Sciatic nerve (tissue), 2 donors: ENCODE data around the gene DNAJA3. TPM values are rescaled to one million over a fixed set of nuclear protein-coding genes. Genes with fewer than 3 reads are reported as not detected.

Experiments
- ATAC-seq: fragments of 200-7000 bp; cut with Tn5 transposase; one replicate; pipeline ENCODE4 v1.9.1; 2020; ENCODE audit warnings: mild to moderate bottlenecking, moderate library complexity
- DNase-seq: peaks from one replicate; pipeline ENCODE4 v3.0.0-alpha.2; 2020; ENCODE audit warnings: low spot score
- intact Hi-C: fragments of 100-400 bp; cut with DNase I; formaldehyde crosslinking; loops from one replicate; pipeline ENCODE4 v1.14.2; 2022
- total RNA-seq: library from RNA; stranded (reverse); fragmentation: NEBNext Ultra II Directional; extraction: Animal tissue kit (Norgen Biotek cat#: 25700); gene quantifications from one replicate; pipeline ENCODE4 v1.2.1, GENCODE V29; 2021
- donor health status: DM: no; HTN: no; CAD: no.
- donor health status: DM: no; HTN: no; CAD: no.

Gene DNAJA3
- total RNA-seq, 1 donor from 2014 or later, result 27.8 TPM

DNA sequence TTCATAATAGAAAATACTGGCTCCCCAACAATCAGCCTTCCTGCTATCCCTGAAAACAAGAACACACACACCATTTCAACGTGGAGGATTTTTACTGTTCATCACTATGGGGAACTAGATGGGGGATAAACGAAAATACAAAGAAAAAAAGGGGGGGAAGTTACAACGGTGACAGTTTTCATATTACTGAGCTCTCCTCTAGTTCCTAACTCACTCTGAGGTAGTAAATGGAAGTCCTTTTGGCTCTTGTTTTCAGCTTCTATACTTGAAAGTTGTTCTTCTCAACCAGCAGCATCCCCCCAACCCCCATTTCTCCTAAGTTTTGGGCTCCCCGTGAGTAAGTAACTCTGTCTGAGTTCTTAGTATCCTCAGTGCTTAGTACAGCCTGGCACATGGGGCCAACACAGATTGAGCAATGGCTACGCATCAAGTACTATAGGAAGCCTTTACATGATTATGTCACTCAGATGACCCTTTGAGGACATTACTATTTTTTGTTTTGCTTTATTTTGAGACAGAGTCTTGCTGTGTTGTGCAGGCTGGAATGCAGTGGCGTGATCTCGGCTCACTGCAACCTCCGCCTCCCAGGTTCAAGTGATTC, 5.1 kb upstream of the DNAJA3 start:
- no peak for DNase-seq
- intact Hi-C loops, result no loop called here
- no peak for ATAC-seq

DNA sequence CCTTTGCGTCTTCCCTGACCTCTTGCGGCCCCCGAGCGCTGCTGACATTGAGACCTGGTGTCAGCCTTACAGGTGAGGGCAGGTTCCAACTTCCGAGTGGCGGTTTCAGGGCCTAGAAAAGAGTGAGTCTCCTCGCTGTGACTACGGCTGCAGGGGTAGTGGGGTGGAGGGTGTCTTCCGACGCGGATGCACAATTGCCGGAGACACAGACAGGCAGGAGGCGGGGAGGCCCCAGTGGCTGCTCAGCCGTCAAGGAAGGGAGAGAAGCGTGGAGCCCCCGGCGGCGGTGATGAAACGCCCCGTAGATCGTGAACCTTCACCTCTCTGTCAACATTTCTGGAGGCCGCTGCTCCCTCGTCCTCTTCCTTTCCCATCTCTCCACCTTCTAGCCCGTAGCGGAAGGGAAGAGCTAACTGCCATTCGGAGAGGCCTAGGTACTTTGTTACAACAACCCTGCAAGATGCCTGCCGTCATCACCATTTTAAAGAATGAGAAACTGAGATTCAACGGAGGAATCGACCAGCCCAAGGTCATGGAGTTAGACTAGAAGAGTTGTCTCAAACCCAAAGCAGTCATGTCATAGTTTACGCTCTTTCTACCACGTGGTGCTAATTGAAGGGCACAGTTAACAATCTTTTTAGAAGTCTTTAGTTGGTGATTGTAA, 485 bp downstream of the DNAJA3 start:
- DNase-seq (no peak), ATAC-seq (no peak)
- intact Hi-C loops, result no loop called here

DNA sequence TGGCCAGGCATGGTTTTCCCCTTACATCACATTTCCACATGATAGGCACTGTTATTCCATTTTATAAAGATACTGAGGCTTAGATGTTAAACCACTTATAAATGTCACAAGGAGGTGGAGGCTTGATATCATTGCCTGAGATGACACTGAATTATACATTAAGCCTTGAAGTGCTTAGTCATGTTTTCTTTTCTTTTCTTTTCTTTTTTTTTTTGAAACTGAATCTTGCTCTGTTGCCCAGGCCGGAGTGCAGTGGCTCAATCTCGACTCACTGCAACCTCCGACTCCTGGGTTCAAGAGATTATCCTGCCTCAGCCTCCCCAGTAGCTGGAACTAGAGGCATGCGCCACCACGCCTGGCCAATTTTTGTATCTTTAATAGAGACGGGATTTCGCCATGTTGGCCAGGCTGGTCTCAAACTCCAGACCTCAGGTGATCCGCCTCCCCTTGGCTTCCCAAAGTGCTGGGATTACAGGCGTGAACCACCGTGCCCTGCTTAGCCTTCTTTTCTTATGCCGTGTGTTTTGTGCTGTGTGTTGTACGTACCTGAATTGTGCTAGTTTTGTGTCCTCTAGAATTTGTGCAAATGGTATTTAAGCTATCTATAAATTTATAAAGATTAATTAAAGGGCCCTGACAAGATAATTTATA, 1.2 kb downstream of the DNAJA3 start:
- ATAC-seq (no peak), DNase-seq (no peak)
- intact Hi-C loops, result no loop called here

DNA sequence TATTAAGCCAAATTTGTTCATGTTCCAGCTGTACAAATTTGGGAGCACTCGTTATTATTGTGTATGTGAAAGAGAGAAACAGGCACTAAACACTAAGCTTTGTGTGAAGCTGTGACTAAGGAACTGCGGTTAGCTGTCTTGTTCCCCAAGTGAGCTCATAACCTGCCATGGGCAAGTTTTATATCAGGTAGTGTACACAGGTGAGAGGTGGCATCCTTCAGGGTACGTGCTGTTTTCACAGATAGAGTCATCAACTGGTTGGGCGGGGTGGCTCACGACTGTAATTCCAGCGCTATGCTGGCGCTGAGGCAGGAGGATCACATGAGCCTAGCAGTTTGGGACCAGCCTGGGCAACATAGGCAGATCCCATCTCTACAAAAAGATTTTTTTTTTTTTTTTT, 2.8 kb downstream of the DNAJA3 start:
- no peak for ATAC-seq
- DNase-seq, result no peak
- intact Hi-C loops, result no loop called here

DNA sequence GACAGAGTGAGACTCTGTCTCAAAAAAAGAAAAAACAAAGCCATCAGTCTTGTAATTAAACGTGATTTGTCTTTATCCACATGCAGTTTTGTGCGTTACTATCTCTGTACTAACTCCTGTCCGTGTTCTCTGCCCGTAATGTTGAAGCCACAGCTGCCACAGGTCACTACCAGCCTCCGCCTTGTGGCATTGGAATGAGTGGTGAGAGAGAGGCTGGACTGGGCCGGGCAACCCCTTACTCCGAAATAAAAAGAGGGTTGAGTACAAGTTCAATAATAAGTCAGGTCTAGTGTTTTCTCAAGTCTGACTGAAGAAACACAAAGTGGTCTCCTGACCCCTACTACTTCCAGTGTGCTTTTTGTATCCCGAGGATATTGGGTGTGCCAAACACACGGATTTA, 5.4 kb downstream of the DNAJA3 start:
- intact Hi-C loops, result no loop called here
- ATAC-seq (no peak), DNase-seq (no peak)

DNA sequence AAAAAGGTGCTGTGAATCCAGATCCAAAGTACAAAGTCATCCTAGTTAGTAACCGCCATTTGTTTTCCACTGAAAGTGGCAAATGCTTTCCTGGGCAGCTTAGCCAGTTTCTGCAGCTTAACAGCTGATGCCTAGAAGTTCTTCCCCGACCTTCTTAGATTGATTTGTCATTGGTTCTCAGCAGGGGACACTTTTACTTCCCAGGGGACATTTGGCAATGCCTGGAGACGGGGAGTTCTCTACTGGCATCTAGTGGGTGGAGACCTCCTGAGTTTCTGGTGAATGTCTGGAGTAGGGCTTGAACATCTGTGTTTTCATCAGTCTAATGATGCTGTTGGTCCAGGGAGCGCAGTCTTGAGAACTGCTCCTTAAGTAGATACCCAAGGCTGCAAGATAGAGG, 7.6 kb downstream of the DNAJA3 start:
- no peak for DNase-seq
- ATAC-seq, result no peak
- intact Hi-C loops, result no loop called here

DNA sequence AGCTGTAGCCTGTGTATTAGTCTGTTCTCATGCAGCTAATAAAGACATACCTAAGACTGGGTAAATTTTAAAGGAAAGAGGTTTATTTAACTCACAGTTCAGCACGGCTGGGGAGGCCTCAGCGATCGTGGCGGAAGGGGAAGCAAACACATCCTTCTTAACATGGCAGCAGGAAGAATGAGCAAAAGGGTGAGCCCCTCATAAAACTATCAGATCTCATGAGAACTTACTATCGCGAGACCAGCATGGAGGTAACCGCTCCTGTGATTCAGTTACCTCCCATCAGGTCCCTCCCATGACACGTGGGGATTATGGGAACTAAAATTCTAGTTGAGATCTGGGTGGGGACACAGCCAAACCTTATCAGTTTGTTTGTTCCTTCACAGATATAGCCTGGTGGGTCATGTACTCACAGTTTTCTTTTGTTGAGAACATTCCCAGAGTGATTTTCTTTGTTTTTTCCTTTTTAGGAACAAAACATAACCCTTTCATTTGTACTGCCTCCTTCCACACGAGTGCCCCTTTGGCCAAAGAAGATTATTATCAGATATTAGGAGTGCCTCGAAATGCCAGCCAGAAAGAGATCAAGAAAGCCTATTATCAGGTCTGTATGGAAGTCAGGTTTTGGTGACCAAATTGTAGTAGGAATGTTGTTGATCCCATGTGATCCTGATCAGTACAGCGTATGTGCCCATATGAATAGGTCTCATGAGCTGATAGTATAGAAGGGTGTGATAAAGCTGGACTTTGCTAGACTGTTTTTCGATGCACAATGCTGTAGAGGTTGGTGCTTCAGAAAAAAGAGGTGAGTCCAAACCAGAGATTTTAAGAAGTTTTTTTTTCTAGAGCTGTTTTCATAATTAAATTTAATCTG, 8.5 kb downstream of the DNAJA3 start:
- no peak for ATAC-seq

DNA sequence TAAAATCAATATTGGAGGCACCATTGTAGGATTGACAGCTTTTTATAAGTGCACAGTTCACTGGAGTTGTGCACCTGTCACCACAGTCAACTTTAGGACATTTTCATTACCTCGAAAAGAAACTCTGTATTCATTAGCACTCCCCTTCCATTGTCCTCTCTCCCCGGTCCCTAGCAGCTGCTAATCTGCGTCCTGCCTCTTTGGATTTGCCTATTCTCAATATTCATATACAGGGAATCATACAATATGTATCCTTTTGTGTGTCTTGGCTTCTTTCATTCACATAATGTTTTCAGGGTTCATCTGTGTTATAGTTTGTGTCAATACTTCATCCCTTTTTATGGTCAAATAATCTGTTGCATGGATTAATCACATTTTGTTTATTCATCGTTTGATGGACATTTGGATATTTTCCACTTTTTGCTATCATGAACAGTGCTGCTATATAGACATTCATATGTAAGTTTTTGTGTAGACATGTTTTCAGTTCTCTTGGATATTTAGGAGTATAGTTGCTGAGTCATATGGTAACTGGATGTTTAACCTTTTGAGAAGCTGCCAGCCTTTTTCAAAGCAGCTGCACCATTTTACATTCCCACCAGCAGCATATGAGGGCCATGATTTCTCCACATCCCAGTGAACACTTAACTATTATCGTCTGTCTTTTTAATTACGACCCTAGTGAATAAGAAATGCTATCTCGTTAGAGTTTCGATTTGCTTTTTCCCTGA, 9.8 kb downstream of the DNAJA3 start:
- ATAC-seq (no peak), DNase-seq (no peak)
- intact Hi-C loops, result no loop called here

More for the DNA sequence above, 8.5 kb downstream of the DNAJA3 start:
- intact Hi-C loops, result no loop called here
- DNase-seq, result no peak

DNA sequence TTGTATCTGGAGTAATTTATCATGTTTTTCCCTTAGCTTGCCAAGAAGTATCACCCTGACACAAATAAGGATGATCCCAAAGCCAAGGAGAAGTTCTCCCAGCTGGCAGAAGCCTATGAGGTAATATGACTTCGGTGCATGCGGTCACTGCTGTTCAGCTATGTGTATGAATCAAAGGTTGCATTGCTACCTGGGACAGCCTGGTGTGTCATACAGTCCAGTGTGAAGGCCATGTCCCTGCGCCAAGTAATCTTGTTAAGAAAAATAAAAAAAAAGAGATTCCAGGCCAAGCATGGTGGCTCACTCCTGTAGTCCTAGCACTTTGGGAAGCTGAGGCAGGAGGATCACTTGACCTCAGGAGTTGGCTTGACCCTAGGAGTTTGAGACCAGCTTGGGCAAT, 11.7 kb downstream of the DNAJA3 start:
- DNase-seq (no peak), ATAC-seq (no peak)
- intact Hi-C loops, result no loop called here

DNA sequence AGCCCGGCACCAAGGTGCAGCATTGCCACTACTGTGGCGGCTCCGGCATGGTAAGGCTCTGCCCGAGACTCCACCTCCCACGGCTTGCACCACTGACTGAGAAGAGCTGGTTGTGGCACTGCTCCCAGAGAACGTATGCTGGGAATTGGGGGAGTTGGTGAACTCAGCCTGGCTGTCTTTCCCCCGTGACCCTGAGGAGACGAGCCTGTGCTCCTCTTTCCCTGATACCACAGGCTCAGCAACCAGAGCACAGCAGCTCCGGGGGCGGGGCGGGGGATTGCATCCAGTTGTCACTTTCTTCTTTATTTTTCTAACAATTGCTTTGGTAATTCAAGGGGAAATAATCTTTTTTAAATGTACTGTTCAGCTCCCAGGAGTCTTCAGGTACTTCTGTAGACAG, 16.7 kb downstream of the DNAJA3 start:
- DNase-seq (no peak), ATAC-seq (no peak)
- intact Hi-C loops, result no loop called here

DNA sequence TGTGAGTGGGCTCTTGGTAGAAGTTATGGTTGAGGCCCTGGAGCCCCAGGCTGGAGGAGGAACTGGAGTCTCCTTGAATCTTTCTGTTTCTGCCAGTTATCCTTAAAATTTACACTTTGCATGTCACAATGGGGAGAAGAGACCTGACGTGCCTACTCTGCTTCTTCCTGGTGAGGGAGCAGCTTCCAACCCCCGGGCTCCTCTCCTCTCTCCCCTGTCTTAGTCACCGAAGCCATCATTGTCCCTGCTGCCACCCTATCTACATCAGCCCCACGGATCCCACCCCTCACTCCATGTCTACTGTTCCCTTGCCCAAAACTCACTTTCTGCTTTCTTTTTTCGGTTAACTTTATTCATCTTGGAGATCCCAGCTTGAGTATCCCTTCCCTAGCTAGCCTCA, 17.6 kb downstream of the DNAJA3 start:
- ATAC-seq, result no peak
- no peak for DNase-seq
- intact Hi-C loops, result no loop called here

DNA sequence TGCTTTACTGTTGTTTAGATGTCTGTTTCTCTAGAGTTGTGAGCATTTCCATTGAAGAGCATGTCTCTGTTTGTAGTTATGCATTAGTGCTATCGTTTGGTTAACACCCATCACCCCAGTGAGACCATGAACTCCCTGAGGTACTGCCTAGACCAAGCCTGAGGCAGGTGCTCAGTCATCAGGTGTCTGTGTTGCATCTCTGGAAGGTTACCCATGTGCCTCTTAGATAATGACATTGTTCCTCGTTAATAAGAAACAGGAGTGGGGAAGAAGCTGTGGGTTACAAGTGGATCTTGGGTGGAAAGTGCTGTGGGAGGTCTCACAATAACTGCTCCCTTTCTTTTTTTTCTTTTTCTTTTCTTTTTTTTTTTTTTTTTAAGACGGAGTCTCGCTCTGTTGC, 18.3 kb downstream of the DNAJA3 start:
- intact Hi-C loops, result no loop called here
- no peak for ATAC-seq
- DNase-seq, result no peak

DNA sequence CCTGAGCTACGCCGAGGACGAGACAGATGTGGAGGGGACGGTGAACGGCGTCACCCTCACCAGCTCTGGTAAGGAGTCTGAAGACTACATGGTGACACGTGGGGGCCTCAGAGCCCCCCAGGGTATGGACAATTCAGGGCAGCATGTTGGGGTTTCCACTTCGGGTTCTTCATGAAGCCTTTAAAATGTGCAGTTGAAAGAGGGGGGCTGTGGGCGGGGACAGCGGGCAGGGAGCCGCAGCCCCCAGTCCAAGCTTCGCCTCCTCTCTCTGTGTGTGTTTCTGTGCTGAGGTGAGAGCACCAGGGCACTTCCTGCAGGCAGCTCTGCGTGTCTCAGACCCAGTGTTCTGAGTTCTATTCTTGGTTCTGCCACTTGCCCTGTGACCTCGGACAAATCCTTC, 24.8 kb downstream of the DNAJA3 start:
- DNase-seq (no peak), ATAC-seq (no peak)
- intact Hi-C loops, result no loop called here

DNA sequence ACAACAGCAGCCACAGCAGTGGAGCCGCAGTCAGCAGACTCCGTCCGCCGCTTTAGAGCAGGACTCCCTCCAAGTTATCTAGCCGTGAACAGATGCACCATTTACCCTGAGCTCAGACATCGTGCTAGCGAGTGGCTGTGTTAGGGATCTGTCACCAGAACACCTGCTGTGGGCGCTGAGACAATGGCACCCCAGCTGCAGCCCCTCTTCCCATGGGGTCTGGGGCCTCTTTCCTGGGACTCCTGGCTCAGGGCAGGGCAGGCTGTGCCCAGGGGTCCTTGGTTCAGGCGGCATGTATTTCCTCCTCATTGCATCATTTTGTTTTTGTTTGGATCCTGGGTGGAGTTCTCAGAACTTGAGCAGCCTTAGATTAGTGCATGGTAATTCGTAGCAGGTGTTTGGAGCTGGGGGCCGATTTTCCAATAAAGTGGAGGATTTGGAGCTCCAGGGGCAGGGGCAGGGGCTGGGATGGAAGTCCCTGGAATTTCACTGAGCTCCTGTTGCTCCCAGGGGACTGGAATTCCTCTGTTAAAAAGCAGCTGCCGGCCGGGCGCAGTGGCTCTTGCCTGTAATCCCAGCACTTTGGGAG, 25.4 kb downstream of the DNAJA3 start:
- intact Hi-C loops, result no loop called here
- DNase-seq (no peak), ATAC-seq (no peak)

DNA sequence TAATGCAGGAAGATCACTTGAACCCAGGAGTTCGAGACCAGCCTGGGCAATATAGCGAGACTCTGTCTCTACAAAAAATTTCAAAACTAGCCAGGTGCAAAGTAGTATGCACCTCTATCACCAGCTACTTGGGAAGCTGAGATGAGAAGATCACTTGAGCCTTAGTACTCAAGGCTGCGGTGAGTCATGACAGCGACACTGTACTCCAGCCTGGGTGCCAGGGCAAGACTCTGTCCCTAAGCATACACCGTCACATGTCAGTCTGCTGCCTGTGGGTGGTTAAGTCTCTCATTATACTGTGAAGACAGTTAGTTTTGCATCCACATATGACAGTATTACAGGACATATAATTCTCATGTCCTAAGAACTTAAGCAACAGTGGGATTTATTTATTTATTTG, 27.0 kb downstream of the DNAJA3 start:
- intact Hi-C loops, result no loop called here

DNA sequence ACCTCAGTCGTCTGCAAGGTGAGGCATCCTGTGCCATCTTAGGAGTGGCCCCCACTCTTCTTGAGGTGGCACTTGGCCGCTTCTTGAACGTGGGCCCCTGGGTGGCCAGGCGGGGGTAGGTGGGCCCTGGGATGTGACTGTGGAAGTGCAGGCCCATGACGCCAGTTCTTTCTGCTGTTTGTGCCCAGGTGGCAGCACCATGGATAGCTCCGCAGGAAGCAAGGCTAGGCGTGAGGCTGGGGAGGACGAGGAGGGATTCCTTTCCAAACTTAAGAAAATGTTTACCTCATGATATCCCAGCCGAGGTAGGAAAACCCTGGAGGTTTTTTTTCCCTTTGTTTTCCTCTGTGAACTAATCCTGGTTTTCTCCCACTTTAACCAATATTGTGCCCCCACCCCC, 29.0 kb downstream of the DNAJA3 start:
- intact Hi-C loops, result no loop called here
- ATAC-seq, result no peak
- DNase-seq, result no peak

More for the DNA sequence above, 27.0 kb downstream of the DNAJA3 start:
- no peak for DNase-seq
- ATAC-seq, result no peak

DNA sequence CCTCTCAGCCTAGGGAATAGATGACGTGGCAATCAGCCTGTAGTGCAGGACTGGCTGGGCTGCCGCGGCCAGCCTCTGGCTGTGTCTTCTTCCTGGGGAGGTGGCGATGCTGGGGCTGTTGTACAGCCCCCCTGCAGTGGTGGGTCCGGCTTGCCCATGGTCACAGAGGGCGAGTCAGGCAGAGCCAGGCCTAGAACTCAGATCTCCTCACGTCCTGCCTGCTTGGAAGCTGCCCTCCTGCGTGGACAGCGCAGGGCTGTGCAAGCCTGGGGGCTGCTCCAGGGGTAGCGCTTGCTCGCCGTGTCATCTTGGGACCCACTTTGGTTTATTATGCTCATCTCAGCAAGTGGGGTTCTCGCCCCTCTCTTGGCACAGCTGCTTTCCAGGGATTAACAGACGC, 29.4 kb downstream of the DNAJA3 start:
- no peak for DNase-seq
- intact Hi-C loops, result no loop called here
- ATAC-seq, result no peak

DNA sequence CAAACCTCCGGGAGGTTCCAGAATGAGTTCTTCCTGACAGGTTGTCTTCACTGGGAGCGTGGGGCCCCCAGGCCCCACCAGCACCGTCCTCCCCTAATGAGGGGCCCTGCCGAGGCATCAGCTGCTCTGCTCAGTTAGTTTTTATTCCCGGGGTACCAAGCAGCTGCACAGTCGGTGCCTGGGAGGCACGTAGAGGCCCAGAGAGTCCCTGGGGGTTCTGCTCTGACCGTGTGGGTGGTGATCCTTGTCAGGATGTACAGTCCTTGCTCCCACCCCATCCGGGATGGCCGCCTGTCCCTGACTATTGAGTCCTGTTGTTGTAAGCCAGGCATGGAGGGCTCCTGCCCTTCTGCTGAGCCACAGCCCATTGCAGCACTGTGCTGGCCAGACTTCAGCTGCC, 30.3 kb downstream of the DNAJA3 start:
- DNase-seq (no peak), ATAC-seq (no peak)
- intact Hi-C loops, result no loop called here

DNA sequence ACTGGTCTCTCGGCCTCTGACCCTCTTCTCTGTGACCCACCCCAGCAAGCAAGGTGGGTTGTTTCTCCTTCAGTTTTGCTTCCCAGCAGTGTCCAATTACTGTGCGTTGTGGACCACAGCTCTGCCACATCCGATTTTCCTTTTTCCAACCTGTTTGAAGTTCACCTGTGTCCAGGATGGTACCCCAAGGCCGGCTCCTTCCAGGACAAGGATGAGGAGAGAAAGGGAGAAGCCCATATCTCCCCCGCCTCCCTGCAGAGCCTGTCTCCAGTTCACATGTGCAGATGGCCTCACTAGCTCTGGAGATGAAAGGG, 35.2 kb downstream of the DNAJA3 start:
- intact Hi-C loops, result no loop called here
- DNase-seq, result no peak
- no peak for ATAC-seq
